Measurements from ENCODE around the gene TKFC.

The TKFC gene

DNA sequence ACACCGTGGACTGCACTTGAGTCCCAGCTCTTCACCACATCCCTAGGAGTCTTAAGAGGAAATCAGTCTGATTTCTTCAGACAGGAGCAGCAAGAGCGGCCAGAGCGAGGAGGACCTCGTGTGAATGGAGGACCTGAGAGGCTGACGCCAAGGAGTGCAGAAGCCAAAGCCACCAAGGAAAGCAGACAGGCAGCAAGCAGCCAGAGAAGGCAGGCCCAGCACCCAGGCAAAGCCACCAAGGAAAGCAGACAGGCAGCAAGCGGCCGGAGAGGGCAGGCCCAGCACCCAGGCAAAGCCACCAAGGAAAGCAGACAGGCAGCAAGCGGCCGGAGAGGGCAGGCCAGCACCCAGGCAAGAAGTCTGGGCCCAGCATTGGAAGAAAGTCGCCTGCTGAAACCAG, 16.9 kb downstream of the TKFC start:
- Histone ChIP-seq H3K4me3 (ENCODE audit: low read depth in 1 of 2, low read length in 2 of 2) (no peak overlapping the region), H3K9ac (ENCODE audit: low read length) (no peak overlapping the region), H3K27me3 (ENCODE audit: control insufficient read depth in 1 of 2, insufficient read depth in 2 of 2, low read length in 2 of 2) (no peaks in the 10 kb centered on the region), H3K4me1 (ENCODE audit: insufficient read depth, low read length) (no peaks in the 10 kb centered on the region), H3K36me3 (ENCODE audit: insufficient read depth, low read length) (peaks cover 54% of the 10 kb centered on the region), H3K9me3 (ENCODE audit: low read length) (no peaks in the 10 kb centered on the region), H3K27ac (ENCODE audit: low read depth, low read length) (no peak overlapping the region)

DNA sequence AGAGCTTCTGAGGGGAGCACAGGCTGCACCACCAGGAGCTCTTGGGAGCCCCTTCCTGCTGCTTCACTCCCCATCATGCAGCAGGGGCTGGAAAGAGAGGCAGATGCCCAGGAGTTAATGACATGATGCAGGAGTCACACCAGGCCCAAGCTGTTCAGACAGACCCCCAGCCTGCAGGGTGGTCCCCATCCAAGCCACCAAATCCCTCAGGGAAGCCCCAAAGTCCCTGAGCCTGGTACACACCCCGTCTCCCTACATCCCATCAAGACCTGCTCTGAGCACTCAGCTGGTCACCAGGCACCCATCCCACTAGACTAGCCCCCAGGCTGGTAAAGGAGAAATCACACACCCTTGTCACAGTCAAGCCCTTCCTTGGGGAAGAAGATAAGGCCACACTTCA, 17.3 kb downstream of the TKFC start:
- no peaks in the 10 kb centered on the region for H3K9me3 ChIP-seq (ENCODE audit: low read length)
- no peaks in the 10 kb centered on the region for H3K27me3 ChIP-seq (ENCODE audit: control insufficient read depth in 1 of 2, insufficient read depth in 2 of 2, low read length in 2 of 2)
- H3K9ac ChIP-seq (ENCODE audit: low read length): no peak overlapping the region
- peaks cover 54% of the 10 kb centered on the region for H3K36me3 ChIP-seq (ENCODE audit: insufficient read depth, low read length)
- no peak overlapping the region for H3K4me3 ChIP-seq (ENCODE audit: low read depth in 1 of 2, low read length in 2 of 2)
- H3K4me1 ChIP-seq (ENCODE audit: insufficient read depth, low read length): no peaks in the 10 kb centered on the region
- H3K27ac ChIP-seq (ENCODE audit: low read depth, low read length): no peak overlapping the region

DNA sequence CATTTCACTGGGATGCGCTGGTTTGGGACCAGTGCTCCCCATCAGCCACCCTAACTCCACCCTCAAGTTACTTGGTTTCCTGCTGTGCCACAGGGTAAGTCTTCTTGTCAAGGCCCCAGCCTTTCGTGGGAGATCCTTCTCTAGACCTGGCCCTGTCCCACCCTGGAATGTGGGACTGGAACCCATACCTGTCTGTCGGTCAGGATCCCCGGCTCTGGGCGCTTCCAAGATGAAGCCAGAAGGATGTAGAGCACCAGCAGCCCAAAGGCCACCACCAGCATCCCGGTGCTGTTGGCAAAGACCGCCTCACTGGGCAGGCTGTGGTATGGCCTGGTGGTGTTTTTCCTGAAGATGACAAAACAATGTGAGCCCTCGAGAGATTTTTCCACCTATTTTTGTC, 17.8 kb downstream of the TKFC start:
- no peaks in the 10 kb centered on the region for H3K27me3 ChIP-seq (ENCODE audit: control insufficient read depth in 1 of 2, insufficient read depth in 2 of 2, low read length in 2 of 2)
- H3K9me3 ChIP-seq (ENCODE audit: low read length): no peaks in the 10 kb centered on the region
- H3K36me3 ChIP-seq (ENCODE audit: insufficient read depth, low read length): peaks cover 54% of the 10 kb centered on the region
- H3K4me3 ChIP-seq (ENCODE audit: low read depth in 1 of 2, low read length in 2 of 2): no peak overlapping the region
- H3K9ac ChIP-seq (ENCODE audit: low read length): no peak overlapping the region
- H3K4me1 ChIP-seq (ENCODE audit: insufficient read depth, low read length): no peaks in the 10 kb centered on the region
- H3K27ac ChIP-seq (ENCODE audit: low read depth, low read length): no peak overlapping the region

DNA sequence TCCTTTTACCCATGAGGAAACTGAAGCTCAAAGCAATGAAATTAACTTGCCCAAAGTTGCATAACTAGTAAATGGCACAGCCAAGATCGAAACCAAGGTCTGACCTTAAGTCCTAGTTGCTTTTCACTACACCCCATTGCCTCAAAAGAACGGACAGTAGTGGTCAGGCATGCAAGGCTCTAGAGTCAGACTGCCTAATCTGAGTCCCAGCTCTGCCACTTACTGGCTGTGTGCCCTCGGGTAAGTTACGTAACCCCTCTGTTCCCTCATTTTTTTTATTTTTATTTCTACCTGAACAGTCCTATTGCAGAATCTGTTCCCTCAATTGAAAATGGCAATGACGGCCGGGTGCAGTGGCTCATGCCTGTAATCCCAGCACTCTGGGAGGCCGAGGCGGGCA, 19.0 kb downstream of the TKFC start:
- H3K4me3 ChIP-seq (ENCODE audit: low read depth in 1 of 2, low read length in 2 of 2): no peak overlapping the region
- no peaks in the 10 kb centered on the region for H3K27me3 ChIP-seq (ENCODE audit: control insufficient read depth in 1 of 2, insufficient read depth in 2 of 2, low read length in 2 of 2)
- peaks cover 54% of the 10 kb centered on the region for H3K36me3 ChIP-seq (ENCODE audit: insufficient read depth, low read length)
- no peaks in the 10 kb centered on the region for H3K4me1 ChIP-seq (ENCODE audit: insufficient read depth, low read length)
- H3K27ac ChIP-seq (ENCODE audit: low read depth, low read length): no peak overlapping the region
- no peaks in the 10 kb centered on the region for H3K9me3 ChIP-seq (ENCODE audit: low read length)
- no peak overlapping the region for H3K9ac ChIP-seq (ENCODE audit: low read length)

DNA sequence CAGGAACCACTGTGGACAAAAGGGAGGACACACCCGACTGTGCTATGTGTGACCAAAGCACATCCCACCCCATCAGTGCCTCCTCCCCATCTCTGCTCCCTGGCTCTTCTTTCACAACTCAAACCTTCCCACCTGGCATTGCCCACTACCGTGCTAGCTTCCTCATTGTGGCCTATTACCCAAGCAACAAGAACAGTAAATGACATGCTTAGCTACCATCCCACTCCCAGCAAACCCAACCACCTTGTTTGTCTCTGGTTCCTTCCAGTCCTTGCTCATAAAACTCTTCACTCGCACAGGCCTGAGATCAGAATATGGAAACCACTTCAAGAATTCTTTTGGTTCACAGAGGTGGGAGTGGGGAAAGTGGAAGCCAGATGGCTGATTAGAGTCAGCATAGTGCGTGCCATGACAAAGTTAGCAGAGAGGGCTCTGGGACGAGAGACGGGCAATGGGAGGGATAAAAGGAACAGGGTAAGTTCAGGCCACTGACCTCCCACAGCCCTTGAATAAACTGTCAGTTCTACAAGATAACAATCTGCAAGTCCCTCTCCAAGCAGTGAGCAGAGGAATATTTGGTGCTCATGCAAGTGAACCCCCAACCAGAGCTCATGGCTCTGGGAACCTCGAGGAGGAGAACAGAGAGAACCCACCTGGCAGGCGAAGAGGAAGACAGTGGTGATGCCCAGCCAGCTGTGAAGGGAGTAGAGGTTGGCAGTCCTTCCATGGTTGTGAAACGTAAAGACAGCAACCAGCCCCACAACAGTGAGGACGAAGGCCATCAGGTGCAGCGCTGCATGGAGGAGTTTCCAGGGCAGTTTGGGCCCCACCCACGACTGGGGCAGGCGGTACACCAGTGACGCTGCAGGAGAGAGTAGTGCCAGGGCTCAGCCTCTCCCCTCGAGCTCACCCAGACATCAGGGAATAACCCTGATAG, 20.4 kb downstream of the TKFC start:
- H3K27me3 ChIP-seq (ENCODE audit: control insufficient read depth in 1 of 2, insufficient read depth in 2 of 2, low read length in 2 of 2): no peaks in the 10 kb centered on the region
- no peak overlapping the region for H3K9ac ChIP-seq (ENCODE audit: low read length)
- no peaks in the 10 kb centered on the region for H3K4me1 ChIP-seq (ENCODE audit: insufficient read depth, low read length)
- H3K4me3 ChIP-seq (ENCODE audit: low read depth in 1 of 2, low read length in 2 of 2): no peak overlapping the region
- H3K27ac ChIP-seq (ENCODE audit: low read depth, low read length): no peak overlapping the region
- peaks cover 40% of the 10 kb centered on the region for H3K36me3 ChIP-seq (ENCODE audit: insufficient read depth, low read length)
- H3K9me3 ChIP-seq (ENCODE audit: low read length): no peaks in the 10 kb centered on the region

DNA sequence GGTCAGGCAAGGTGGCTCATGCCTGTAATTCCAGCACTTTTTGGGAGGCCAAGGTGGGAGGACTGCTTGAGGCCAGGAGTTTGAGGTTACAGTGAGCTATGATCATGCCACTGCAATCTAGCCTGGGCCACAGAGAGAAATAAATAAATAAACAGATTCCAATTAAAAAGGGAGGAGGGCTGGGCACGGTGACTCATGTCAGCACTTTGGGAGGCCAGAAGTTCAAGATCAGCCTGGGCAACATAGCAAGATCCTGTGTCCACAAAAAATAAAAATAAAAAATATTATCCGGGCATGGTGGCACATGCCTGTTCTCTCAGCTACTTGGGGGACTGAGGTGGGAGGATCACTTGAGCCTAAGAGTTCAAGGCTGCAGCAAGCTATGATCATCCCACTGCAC, 21.2 kb downstream of the TKFC start:
- Histone ChIP-seq H3K4me1 (ENCODE audit: insufficient read depth, low read length) (no peaks in the 10 kb centered on the region), H3K4me3 (ENCODE audit: low read depth in 1 of 2, low read length in 2 of 2) (no peak overlapping the region), H3K36me3 (ENCODE audit: insufficient read depth, low read length) (peaks cover 32% of the 10 kb centered on the region), H3K9ac (ENCODE audit: low read length) (no peak overlapping the region), H3K9me3 (ENCODE audit: low read length) (no peaks in the 10 kb centered on the region), H3K27ac (ENCODE audit: low read depth, low read length) (no peak overlapping the region), H3K27me3 (ENCODE audit: control insufficient read depth in 1 of 2, insufficient read depth in 2 of 2, low read length in 2 of 2) (no peaks in the 10 kb centered on the region)

DNA sequence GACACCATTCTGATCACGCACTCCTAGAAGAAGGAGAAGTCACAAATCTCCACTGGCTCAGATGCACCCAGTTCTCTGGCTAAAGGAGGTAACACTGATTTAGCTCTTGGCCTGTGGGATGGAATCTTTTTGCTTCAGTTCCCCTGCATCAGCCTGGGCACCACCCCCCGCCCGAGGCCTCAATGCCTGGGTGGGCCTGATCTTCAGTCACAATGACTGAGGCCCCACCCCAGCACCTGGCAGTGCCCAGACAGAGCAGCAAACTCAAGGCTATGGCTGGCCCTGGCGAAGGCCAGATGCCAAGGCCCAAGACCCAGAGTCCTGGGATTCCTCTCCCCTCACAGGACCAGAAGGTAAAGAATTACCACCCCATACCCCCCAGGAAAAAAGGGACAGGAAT, 23.7 kb downstream of the TKFC start:
- Histone ChIP-seq H3K9ac (ENCODE audit: low read length) (no peak overlapping the region), H3K27ac (ENCODE audit: low read depth, low read length) (no peak overlapping the region), H3K9me3 (ENCODE audit: low read length) (no peaks in the 10 kb centered on the region), H3K4me1 (ENCODE audit: insufficient read depth, low read length) (peaks cover 12% of the 10 kb centered on the region), H3K4me3 (ENCODE audit: low read depth in 1 of 2, low read length in 2 of 2) (no peak overlapping the region), H3K27me3 (ENCODE audit: control insufficient read depth in 1 of 2, insufficient read depth in 2 of 2, low read length in 2 of 2) (no peaks in the 10 kb centered on the region), H3K36me3 (ENCODE audit: insufficient read depth, low read length) (peaks cover 24% of the 10 kb centered on the region)

DNA sequence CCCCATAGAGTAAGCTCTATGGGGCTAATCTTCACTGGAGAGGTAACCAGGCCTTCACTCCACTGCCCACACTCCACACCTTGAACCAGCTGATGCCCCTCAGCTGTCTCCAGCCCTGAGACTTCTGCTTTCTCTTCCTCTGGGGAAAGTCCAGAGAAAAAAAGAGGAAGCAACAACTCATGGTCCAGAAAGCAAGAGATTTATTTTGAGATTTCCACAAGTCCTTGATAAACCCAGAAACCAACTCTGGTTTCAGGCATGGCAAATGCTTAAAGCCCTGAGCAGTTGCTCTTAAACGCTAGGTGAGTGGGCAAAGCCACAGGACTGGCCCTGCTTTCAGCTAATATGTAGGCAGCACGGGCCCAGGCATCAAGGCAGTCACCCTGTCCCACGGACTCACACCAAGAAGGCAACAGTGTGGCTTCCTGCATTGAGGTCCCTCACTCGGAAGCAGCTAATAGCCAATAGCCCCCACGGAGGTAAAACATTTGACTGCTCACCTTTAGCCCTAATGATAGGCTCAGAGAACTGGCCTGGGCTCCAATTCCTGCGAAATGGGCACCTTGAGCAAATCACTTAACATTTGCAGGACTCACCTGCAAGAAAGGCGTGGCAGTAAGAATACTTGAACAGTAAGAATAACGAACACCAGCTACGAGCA, 24.3 kb downstream of the TKFC start:
- Histone ChIP-seq H3K27ac (ENCODE audit: low read depth, low read length) (no peak overlapping the region), H3K9ac (ENCODE audit: low read length) (no peak overlapping the region), H3K36me3 (ENCODE audit: insufficient read depth, low read length) (peaks cover 18% of the 10 kb centered on the region), H3K4me1 (ENCODE audit: insufficient read depth, low read length) (peaks cover 12% of the 10 kb centered on the region), H3K4me3 (ENCODE audit: low read depth in 1 of 2, low read length in 2 of 2) (no peak overlapping the region), H3K27me3 (ENCODE audit: control insufficient read depth in 1 of 2, insufficient read depth in 2 of 2, low read length in 2 of 2) (no peaks in the 10 kb centered on the region), H3K9me3 (ENCODE audit: low read length) (no peaks in the 10 kb centered on the region)

DNA sequence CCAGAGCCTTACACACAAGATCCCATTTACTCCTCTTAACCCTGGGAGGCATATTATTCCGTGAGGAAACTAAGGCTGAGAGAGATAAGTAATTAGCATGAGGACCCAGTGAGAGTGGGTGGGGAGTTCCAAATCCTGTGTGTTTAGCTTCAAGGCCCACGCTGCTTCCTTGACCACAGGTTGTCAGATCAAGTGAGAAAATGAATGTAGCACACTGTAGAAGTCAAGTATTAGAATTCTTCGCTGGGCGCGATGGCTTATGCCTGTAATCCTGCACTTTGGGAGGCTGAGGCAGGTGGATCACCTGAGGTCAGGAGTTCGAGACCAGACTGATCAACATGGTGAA, 24.8 kb downstream of the TKFC start:
- Histone ChIP-seq H3K27me3 (ENCODE audit: control insufficient read depth in 1 of 2, insufficient read depth in 2 of 2, low read length in 2 of 2) (no peaks in the 10 kb centered on the region), H3K4me1 (ENCODE audit: insufficient read depth, low read length) (peaks cover 17% of the 10 kb centered on the region), H3K9me3 (ENCODE audit: low read length) (no peaks in the 10 kb centered on the region), H3K27ac (ENCODE audit: low read depth, low read length) (no peak overlapping the region), H3K36me3 (ENCODE audit: insufficient read depth, low read length) (peaks cover 13% of the 10 kb centered on the region), H3K4me3 (ENCODE audit: low read depth in 1 of 2, low read length in 2 of 2) (no peak overlapping the region), H3K9ac (ENCODE audit: low read length) (no peak overlapping the region)

DNA sequence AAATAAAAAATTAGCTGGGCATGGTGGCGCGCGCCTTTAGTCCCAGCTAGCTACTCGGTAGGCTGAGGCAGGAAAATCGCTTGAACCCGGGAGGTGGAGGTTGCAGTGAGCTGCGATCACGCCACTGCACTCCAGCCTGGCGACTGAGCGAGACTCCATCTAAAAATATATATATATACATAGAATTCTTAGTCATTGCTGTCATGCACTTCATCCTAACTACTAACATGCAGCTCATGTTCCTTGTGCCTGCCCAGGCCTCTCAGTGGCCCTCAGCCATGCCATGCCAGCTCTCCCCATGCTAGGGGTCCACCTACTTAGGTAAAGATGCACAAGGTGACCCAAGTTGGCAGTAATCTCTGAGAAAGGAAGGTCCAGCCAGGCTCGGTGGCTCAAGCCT, 25.5 kb downstream of the TKFC start:
- Histone ChIP-seq H3K27me3 (ENCODE audit: control insufficient read depth in 1 of 2, insufficient read depth in 2 of 2, low read length in 2 of 2) (no peaks in the 10 kb centered on the region), H3K27ac (ENCODE audit: low read depth, low read length) (no peak overlapping the region), H3K9ac (ENCODE audit: low read length) (no peak overlapping the region), H3K4me3 (ENCODE audit: low read depth in 1 of 2, low read length in 2 of 2) (no peak overlapping the region), H3K36me3 (ENCODE audit: insufficient read depth, low read length) (peaks cover 6% of the 10 kb centered on the region), H3K9me3 (ENCODE audit: low read length) (no peaks in the 10 kb centered on the region), H3K4me1 (ENCODE audit: insufficient read depth, low read length) (peaks cover 24% of the 10 kb centered on the region)

DNA sequence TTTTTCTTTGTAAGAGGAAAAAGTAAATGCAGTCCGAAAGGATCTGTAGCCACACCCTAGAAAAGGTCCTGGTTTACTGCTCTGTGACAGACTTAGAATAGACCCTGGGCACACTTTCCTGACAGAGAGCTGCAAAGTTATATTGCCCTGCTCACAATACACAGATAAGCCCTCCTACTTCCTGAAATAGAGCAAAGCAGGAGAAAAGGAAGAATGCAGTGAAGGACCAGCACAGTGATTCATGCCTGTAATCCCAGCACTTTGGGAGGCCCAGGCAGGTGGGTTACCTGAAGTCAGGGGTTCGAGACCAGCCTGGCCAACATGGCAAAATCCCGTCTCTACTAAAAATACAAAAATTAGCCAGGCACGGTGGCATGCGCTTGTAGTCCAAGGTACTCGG, 26.5 kb downstream of the TKFC start:
- Histone ChIP-seq H3K9ac (ENCODE audit: low read length) (no peak overlapping the region), H3K4me3 (ENCODE audit: low read depth in 1 of 2, low read length in 2 of 2) (no peak overlapping the region), H3K9me3 (ENCODE audit: low read length) (no peaks in the 10 kb centered on the region), H3K4me1 (ENCODE audit: insufficient read depth, low read length) (peaks cover 25% of the 10 kb centered on the region), H3K36me3 (ENCODE audit: insufficient read depth, low read length) (peaks cover 7% of the 10 kb centered on the region), H3K27ac (ENCODE audit: low read depth, low read length) (no peak overlapping the region), H3K27me3 (ENCODE audit: control insufficient read depth in 1 of 2, insufficient read depth in 2 of 2, low read length in 2 of 2) (no peaks in the 10 kb centered on the region)

Measured in muscle layer of colon (tissue), 2 donors.